SK-N-SH (cell line): Measurements from ENCODE around the gene TSGA10IP.

ENCODE experiments used
- CTCF ChIP-seq: fragments of 200-600 bp; sonication (generic); IDR thresholded peaks from 2 replicates; pipeline ENCODE4 v1.6.1; 2017; ENCODE audit warnings: antibody characterized with exemption, mild to moderate bottlenecking, moderate library complexity
- EZH2phosphoT487 ChIP-seq: fragments of 200-600 bp; sonication (generic); IDR thresholded peaks from 2 replicates; pipeline ENCODE4 v1.6.1; 2017; ENCODE audit warnings: low read depth, mixed run types, mild to moderate bottlenecking, antibody characterized with exemption, moderate library complexity, borderline replicate concordance
- NRF1 ChIP-seq: IDR thresholded peaks from 2 replicates; pipeline ENCODE4 v1.6.1; 2012; ENCODE audit warnings: low read depth, mild to moderate bottlenecking, low read length
- POLR2AphosphoS5 ChIP-seq: IDR thresholded peaks from 2 replicates; pipeline ENCODE4 v1.6.1; 2012; ENCODE audit warnings: low read depth, low read length
- SIN3A ChIP-seq: IDR thresholded peaks from 2 replicates; pipeline ENCODE4 v1.6.1; 2012; ENCODE audit warnings: low read depth, mild to moderate bottlenecking, low read length, moderate library complexity, borderline replicate concordance
- TAF1 ChIP-seq: IDR thresholded peaks from 2 replicates; pipeline ENCODE4 v1.6.1; 2012; ENCODE audit warnings: low read depth, mild to moderate bottlenecking, low read length, moderate library complexity, borderline replicate concordance
- TCF12 ChIP-seq: IDR thresholded peaks from 2 replicates; pipeline ENCODE4 v1.4.0; 2012
- TF ChIP-seq, protein P1 (sequence below): IDR thresholded peaks from 2 replicates; pipeline ENCODE4 v1.4.0; 2012; ENCODE audit warnings: low read depth

- no peak for TF ChIP-seq CTCF
- TF ChIP-seq SIN3A: no peak
- TF ChIP-seq TAF1: no peak
- no peak for TF ChIP-seq NRF1
- no peak for TF ChIP-seq EZH2phosphoT487
- TF ChIP-seq, protein P1, sequence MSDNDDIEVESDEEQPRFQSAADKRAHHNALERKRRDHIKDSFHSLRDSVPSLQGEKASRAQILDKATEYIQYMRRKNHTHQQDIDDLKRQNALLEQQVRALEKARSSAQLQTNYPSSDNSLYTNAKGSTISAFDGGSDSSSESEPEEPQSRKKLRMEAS: no peak
- no peak for TF ChIP-seq TCF12
- no peak for TF ChIP-seq POLR2AphosphoS5
Measured at GRCh38 chr11:65981101-65981740, 35.9 kb downstream of the TSGA10IP start.
